Type B pancreatic cell (in vitro differentiated cells): Measurements from ENCODE around the gene DLST. TPM values are rescaled to one million over a fixed set of nuclear protein-coding genes. Genes with fewer than 3 reads are reported as not detected.

Experiments used
- DNase-seq: peaks from one replicate; pipeline ENCODE4 v3.0.0; 2021; ENCODE audit warnings: mixed read lengths; ENCODE audit not compliant: unreplicated experiment; ENCODE audit errors: extremely low spot score
- H3K27ac Mint-ChIP-seq: 2 replicates; pipeline ENCODE4 v1.8.0; 2021; ENCODE audit warnings: mild to moderate bottlenecking, mixed read lengths
- H3K27me3 Mint-ChIP-seq: 2 replicates; pipeline ENCODE4 v1.8.0; 2021; ENCODE audit warnings: mixed read lengths
- H3K36me3 Mint-ChIP-seq: 2 replicates; pipeline ENCODE4 v1.8.0; 2021; ENCODE audit warnings: mixed read lengths
- H3K4me1 Mint-ChIP-seq: one replicate; pipeline ENCODE4 v1.8.0; 2021; ENCODE audit warnings: mixed read lengths; ENCODE audit not compliant: unreplicated experiment
- H3K4me3 Mint-ChIP-seq: 2 replicates; pipeline ENCODE4 v1.8.0; 2021; ENCODE audit warnings: mild to moderate bottlenecking, mixed read lengths
- H3K9me3 Mint-ChIP-seq: 2 replicates; pipeline ENCODE4 v1.8.0; 2021; ENCODE audit warnings: mixed read lengths
- total RNA-seq: library from RNA; stranded (reverse); gene quantifications from 2 replicates; pipeline ENCODE4 v1.2.1, GENCODE V29; 2021; ENCODE audit warnings: low replicate concordance
- TF ChIP-seq, protein P1 (sequence below): fragments of 200-600 bp; sonication (generic); conservative IDR thresholded peaks from 2 replicates; pipeline ENCODE4 v1.5.0; 2021; ENCODE audit warnings: antibody characterized with exemption, mild to moderate bottlenecking

DLST gene
- total RNA-seq, 1 donor from 2014 or later, result 97.2 TPM

- H3K9me3 Mint-ChIP-seq, result no peaks in the 10 kb centered on the region
- no peak for DNase-seq
- no peak overlapping the region for H3K4me3 Mint-ChIP-seq
- no peak overlapping the region for H3K27ac Mint-ChIP-seq
- H3K4me1 Mint-ChIP-seq, result peaks cover 12% of the 10 kb centered on the region
- no peaks in the 10 kb centered on the region for H3K36me3 Mint-ChIP-seq
- H3K27me3 Mint-ChIP-seq, result peaks cover 14% of the 10 kb centered on the region
- TF ChIP-seq, protein P1, sequence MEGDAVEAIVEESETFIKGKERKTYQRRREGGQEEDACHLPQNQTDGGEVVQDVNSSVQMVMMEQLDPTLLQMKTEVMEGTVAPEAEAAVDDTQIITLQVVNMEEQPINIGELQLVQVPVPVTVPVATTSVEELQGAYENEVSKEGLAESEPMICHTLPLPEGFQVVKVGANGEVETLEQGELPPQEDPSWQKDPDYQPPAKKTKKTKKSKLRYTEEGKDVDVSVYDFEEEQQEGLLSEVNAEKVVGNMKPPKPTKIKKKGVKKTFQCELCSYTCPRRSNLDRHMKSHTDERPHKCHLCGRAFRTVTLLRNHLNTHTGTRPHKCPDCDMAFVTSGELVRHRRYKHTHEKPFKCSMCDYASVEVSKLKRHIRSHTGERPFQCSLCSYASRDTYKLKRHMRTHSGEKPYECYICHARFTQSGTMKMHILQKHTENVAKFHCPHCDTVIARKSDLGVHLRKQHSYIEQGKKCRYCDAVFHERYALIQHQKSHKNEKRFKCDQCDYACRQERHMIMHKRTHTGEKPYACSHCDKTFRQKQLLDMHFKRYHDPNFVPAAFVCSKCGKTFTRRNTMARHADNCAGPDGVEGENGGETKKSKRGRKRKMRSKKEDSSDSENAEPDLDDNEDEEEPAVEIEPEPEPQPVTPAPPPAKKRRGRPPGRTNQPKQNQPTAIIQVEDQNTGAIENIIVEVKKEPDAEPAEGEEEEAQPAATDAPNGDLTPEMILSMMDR, result no peak
Measured at GRCh38 chr14:74938531-74939495, 57.1 kb downstream of the DLST start.

- Mint-ChIP-seq H3K36me3 (no peaks in the 10 kb centered on the region), H3K9me3 (no peaks in the 10 kb centered on the region), H3K4me1 (peaks cover 4% of the 10 kb centered on the region), H3K27ac (no peak overlapping the region), H3K27me3 (peaks cover 10% of the 10 kb centered on the region), H3K4me3 (no peak overlapping the region)
- no peak for DNase-seq
- TF ChIP-seq, protein P1, result no peak
Measured at GRCh38 chr14:74940956-74941565, 59.3 kb downstream of the DLST start.

DNA sequence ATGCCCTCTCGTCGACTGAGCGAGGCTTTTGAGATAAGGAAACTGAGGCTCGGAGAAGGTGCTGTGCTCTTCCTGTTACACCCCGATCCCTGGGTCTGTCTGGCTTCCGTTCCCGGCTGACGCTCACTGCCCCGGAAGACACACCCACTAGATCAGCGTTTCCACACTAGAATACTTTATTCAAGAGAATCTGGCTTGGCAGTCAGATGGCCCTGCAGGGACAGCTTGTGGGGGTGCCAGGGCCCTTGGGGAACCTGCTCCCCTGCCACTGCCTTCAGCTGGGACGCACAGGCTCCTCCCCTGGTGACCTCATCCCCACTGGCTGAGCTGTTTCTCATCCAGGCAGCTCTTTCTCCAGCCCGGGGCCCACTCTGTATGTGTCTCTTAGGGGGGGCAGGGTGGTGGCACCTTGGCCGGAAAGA lies 60.0 kb downstream of the DLST start:
- DNase-seq, result no peak
- Mint-ChIP-seq H3K36me3 (no peaks in the 10 kb centered on the region), H3K27ac (no peak overlapping the region), H3K4me1 (peaks cover 10% of the 10 kb centered on the region), H3K4me3 (no peak overlapping the region), H3K27me3 (peaks cover 8% of the 10 kb centered on the region), H3K9me3 (no peaks in the 10 kb centered on the region)
- TF ChIP-seq, protein P1, result no peak

DNA sequence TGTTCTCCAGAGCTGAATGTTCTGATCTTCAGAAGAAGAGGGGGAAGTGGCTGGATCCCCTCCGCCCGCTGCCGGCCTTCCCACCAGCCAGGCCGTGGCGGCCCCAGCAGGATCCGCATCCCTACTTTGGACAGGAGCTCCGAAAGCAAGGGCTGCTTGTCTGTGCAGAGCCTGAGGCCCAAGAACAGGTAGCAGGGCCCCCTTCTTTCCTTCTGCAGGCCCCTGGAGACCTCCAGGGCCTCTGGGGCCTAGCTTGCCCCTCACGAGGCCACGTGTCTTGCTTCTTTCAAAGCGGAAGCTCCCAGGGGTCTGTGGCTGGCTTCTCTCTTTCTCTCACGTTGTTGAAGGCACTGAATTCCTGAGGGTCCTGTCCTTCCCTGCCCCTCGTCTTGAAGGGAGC lies 60.5 kb downstream of the DLST start:
- Mint-ChIP-seq H3K9me3 (no peaks in the 10 kb centered on the region), H3K4me3 (no peak overlapping the region), H3K27ac (no peak overlapping the region), H3K4me1 (peaks cover 11% of the 10 kb centered on the region), H3K27me3 (peaks cover 4% of the 10 kb centered on the region), H3K36me3 (no peaks in the 10 kb centered on the region)
- DNase-seq, result no peak
- TF ChIP-seq, protein P1, result no peak

- H3K36me3 Mint-ChIP-seq, result no peaks in the 10 kb centered on the region
- TF ChIP-seq, protein P1, result no peak
- H3K27me3 Mint-ChIP-seq, result peaks cover 4% of the 10 kb centered on the region
- H3K4me1 Mint-ChIP-seq, result peaks cover 11% of the 10 kb centered on the region
- no peak for DNase-seq
- H3K4me3 Mint-ChIP-seq, result no peak overlapping the region
- no peaks in the 10 kb centered on the region for H3K9me3 Mint-ChIP-seq
- H3K27ac Mint-ChIP-seq, result no peak overlapping the region
Measured at GRCh38 chr14:74942608-74943007, 60.9 kb downstream of the DLST start.
